HG02623 (cell line): ENCODE measurements around the gene RNF8.
"Not testable (repeated sequence)": the region's sequence is repeated elsewhere in the genome, so short reads cannot be mapped to it uniquely, and the experiment has no call there.

ENCODE experiments used
- ATAC-seq: cut with Tn5 transposase; IDR thresholded peaks from one replicate; pipeline ENCODE4 v1.9.1; 2021; ENCODE audit warnings: moderate library complexity; ENCODE audit not compliant: unreplicated experiment

The RNF8 gene

GRCh38 chr6:37321101-37321500 lies 32.7 kb upstream of the RNF8 start:
- no peak for ATAC-seq

- ATAC-seq: no peak
These were observed 32.0 kb upstream of the RNF8 start for GRCh38 chr6:37321516-37322415.

DNA sequence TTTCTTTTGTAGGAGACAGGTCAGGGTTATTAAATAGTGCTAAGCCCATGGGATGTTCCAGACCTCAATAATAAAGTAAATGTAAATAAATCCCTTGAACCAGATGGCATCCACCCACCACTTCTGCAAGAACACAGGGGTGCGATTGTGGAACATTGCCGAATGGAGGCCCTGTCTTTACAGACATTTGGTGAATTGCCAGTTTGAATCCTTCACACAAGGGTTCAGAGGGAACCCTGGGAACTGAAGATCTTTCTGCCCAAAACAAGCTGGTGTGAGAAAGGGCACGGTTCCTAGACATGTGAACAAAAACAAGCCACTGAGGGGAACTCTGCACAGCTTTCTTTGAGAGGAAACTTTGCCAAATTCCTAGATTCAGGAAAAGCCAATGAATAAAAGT lies 30.2 kb upstream of the RNF8 start:
- no peak for ATAC-seq

DNA sequence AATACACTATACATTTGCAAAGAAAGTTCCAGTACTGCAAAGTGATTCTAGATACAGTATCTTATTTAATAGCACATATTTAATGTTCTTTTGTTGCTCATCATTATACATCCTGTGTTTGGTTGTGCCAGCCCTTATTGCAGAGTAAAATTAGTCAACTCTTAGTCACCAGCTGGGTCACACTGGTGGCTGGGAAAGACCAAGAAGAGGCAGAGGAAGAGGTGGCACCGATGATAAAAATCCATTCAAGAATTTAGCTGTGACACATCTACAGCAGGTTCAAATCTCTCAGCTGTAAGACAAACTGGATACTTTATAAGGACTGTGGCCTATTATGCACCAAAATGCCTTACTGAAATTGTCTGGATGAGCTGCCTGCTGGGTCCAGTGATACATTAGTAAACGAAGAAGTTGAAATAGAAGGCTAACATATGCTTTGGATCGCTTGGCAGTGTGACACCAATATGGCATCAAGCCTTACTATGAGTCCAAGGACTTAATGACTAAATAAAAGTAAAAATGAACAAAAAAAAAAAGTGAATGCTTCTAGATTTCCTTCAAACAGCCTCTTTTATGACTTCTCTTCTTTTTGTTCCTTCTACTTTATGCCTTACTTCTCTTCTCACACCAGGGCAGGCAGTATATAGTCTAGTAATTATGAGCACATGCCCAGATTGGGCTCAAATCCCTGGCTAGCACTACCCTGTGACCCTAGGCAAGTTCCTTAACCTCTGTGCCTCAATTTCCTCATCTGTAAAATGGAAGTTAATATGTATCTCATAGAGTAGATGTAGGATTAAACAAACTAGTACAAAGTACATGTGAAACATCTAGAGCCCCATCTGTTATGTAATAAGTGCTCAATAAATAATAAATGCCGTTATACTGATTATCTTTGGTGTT lies 29.4 kb upstream of the RNF8 start:
- ATAC-seq: no peak

- not testable (repeated sequence) for ATAC-seq
These were observed 23.4 kb upstream of the RNF8 start for GRCh38 chr6:37330345-37330744.

GRCh38 chr6:37331047-37331446 lies 22.7 kb upstream of the RNF8 start:
- ATAC-seq: no peak

GRCh38 chr6:37332894-37333293 lies 20.9 kb upstream of the RNF8 start:
- ATAC-seq: no peak

GRCh38 chr6:37334047-37334446 lies 19.7 kb upstream of the RNF8 start:
- ATAC-seq: no peak

DNA sequence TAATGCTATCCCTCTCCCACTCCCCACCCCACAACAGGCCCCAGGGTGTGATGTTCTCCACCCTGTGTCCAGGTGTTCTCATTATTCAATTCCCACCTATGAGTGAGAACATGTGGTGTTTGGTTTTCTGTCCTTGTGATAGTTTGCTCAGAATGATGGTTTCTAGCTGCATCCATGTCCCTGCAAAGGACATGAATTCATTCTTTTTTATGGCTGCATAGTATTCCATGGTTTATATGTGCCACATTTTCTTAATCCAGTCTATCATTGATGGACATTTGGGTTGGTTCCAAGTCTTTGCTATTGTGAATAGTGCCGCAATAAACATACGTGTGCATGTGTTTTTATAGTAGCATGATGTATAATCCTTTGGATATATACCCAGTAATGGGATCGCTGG lies 15.5 kb upstream of the RNF8 start:
- ATAC-seq: not testable (repeated sequence)

DNA sequence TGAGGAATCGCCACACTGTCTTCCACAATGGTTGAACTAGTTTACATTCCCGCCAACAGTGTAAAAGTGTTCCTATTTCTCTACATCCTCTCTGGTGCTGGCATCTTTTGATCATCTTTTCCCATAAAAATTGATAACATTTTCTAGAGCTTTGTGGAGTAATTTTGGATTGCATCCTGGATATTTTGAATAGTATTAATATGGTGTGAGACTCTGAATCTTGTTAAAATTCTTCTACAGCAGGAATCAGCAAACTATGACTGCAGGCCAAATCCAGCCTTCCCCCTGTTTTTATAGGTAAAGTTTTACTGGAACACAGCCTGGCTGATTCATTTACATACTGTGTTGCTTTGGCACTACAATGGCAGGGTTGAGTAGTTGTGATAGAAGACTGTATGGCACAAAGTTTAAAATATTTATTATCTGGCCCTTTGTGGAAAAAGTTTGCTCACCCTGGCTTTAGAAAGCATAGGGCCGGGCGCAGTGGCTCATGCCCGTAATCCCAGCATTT lies 15.0 kb upstream of the RNF8 start:
- ATAC-seq: no peak

DNA sequence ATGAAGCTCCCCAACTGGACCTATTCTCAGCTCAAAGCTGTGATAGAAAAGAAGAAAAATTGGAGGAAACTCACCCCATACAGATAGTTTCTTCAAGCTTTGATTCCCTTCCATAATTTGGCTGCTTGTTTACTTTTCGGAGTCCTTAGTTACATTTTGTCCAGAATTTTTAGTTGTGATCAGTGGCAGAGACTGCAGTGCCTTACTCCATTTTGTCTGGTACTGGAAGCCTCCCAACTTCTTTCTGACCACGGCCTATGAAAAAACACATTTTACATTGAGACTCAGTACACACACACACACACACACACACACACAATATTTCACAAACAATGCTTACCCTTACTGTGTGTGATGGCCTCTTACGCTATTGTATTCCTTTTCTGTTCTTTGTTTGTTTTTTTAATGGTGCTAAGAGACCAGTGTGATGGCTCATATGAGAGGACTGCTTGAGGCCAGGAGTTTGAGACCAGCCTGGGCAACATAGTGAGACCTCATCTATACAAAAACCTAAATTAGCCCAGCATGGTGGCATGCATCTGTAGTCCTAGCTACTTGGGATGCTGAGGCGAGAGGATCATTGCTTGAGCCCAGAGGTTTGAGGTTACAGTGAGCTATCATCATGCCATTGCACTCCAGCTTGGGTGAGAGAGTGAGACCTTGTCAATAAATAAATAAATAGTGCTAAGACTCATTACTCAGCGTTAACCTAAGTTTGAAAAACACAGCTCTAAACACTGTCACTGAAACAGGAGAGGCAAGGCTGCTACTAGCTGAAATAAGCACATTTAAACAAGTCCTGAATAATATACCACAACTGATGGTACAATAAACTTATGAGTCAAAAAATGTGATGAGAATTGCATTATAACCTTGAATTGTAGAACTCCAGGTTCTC lies 13.8 kb upstream of the RNF8 start:
- ATAC-seq: no peak

DNA sequence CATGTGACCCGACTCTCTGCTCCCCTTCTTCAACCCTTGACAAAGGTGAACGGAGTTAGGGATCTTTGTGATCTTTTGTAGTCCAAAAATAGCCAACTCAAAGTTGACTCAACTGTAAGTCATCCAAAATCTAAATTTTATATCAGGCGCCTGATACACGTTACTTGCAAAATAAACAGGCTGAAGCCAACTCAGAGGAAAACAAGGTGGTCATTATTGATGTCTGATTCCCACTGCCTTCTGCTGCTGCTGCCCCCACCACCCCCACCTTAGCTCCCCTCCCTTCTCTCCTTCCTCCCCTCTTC lies 13.2 kb upstream of the RNF8 start:
- no peak for ATAC-seq

DNA sequence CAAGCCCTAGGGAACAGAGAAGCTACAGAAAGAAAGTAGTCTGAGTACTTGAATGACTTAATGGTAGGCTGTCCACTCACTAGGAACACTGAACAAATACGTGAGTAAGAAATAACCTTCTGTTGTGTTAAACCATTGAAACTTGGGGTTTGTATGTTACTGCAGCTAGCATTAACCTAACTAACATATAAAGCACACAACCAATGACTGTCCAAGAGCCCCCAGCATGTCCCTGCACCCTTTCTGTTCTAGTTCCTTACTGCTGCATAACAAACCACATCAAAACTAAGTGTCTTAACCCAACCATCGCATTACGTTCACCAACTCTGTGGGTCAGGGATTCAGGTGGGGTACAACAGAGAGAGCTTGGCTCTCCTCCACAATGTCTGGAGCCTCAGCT lies 10.5 kb upstream of the RNF8 start:
- no peak for ATAC-seq

GRCh38 chr6:37344308-37344707 lies 9.5 kb upstream of the RNF8 start:
- ATAC-seq: no peak

DNA sequence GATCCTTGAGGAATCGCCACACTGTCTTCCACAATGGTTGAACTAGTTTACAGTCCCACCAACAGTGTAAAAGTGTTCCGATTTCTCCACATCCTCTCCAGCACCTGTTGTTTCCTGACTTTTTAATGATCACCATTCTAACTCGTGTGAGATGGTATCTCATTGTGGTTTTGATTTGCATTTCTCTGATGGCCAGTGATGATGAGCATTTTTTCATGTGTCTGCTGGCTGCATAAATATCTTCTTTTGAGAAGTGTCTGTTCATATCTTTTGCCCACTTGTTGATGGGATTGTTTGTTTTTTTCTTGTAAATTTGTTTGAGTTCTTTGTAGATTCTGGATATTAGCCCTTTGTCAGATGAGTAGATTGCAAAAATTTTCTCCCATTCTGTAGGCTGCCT lies 8.0 kb upstream of the RNF8 start:
- not testable (repeated sequence) for ATAC-seq

DNA sequence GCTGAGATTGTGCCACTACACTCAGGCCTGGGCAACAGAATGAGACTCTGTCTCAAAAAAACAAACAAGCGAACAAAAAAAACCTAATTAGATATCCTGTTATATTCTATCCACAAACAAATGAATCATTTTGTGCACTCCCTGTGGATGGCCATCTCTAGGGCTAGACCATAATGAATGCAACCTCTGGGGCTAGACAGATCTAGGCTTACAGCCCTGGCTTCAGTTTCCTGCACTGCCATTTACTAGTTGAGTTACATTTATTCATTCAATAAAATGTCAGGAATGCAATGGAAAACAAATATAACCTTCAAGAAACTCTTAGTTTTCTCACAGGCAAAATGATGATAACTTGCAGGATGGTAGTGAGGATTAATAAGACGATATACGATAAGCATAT lies 6.6 kb upstream of the RNF8 start:
- no peak for ATAC-seq

DNA sequence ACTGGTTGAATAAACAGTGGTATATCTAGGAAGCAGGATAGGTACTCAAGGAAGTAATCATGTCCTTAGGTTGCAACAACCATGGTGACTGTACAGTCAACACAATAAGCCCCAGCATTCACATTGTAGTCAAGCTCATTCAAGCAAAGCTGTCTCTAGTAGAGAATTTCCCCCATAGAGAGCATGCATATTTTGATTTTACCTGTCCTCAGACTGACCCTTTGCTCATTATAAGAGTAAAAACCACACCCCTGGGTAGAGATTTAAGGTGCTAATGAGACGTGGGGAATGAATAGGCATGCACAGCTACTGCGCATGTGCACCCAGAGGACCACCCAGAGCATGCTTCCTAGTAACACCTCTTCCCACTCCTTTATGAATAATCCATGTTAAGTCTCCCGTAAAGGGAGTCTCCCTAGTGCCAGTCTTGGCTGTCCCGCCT lies 6.1 kb upstream of the RNF8 start:
- ATAC-seq: no peak

DNA sequence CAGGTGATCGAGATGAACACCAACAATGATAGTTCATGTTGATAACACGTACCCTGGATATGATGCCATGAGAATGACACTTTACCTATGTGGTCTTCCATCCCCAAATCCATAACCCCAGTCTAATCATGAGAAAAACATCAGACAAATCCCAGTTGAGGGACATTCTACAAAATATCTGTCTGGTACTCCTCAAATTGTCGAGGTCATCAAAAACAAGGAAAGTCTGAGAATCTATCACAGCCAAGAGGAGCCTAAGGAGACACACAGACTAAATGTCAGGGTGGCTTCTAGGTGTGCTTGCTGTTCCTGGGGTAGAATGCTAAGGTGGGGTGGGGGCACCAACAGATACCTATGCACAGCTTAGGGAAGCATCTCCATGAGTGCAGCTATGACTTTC lies 2.8 kb upstream of the RNF8 start:
- no peak for ATAC-seq

- ATAC-seq: no peak
These were observed 1.4 kb upstream of the RNF8 start for GRCh38 chr6:37352384-37352783.

DNA sequence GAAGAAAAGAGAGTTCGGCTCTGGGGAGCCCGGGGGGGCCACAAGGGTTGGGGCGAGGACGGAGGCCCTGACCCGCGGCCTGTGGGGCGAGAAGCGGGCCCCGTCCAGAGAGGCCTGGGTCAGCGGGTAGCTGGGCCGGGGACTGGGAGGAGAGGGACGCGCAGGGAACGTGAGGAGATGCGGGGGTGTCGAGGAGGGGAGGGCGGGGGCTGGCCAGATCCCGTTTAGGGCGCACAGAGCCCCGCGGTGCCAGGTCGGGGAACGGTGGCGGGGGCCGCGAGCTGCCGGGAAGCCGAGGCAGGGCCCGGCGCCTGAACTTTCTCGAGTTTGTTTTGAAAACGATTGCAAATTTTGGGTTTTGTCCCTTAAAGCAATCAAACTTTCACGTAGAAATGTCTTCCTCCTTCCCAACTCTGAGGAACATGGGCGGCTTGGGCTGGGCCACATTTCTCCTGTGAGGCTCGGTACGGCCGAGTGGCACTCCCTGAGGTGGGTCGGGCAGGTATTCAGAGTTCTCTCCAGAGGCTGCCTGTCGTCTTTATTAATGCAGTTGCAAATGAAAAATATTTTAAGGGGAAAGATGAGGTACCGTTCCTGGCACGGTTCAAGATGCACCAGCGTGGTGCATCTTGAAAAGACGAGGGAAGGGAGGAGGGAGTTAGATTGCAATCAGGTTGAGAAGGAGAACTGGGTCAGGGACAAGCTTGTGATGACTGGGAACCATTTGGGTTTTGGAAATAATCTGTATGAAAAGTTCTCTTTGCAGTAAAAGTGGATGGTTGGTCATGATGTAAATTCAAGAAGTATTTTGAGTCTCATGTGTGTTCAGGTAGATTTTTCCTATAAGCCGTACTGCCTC lies 972 bp downstream of the RNF8 start:
- ATAC-seq: no peak
